ENCODE results near the gene SLC1A1.

DNA sequence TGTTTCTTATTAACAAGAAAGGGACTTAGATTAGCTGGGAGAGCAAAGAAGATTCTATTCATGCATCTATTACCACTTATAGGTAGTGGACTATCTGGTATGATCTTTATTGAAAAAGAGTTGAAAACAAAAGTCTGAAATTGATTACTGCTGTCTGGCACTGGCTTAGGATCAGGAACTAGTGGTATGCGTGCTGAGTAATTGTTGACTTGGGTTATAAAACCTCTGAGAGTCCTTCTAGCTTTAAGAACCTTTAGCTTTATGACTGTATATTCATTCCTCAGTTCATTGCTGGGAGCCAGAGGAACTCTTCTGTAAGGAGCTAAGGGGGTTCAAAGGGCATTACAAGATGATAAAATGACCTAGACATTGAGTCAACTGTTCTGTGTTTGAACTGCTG lies 7.6 kb downstream of the SLC1A1 start:
- TF ChIP-seq, protein P1, sequence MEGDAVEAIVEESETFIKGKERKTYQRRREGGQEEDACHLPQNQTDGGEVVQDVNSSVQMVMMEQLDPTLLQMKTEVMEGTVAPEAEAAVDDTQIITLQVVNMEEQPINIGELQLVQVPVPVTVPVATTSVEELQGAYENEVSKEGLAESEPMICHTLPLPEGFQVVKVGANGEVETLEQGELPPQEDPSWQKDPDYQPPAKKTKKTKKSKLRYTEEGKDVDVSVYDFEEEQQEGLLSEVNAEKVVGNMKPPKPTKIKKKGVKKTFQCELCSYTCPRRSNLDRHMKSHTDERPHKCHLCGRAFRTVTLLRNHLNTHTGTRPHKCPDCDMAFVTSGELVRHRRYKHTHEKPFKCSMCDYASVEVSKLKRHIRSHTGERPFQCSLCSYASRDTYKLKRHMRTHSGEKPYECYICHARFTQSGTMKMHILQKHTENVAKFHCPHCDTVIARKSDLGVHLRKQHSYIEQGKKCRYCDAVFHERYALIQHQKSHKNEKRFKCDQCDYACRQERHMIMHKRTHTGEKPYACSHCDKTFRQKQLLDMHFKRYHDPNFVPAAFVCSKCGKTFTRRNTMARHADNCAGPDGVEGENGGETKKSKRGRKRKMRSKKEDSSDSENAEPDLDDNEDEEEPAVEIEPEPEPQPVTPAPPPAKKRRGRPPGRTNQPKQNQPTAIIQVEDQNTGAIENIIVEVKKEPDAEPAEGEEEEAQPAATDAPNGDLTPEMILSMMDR (conservative IDR thresholded peaks at IDR 0.05; ENCODE audit: low read depth in 2 of 2) = no peak
- TF ChIP-seq POLR2AphosphoS5 (IDR thresholded peaks at IDR 0.05; ENCODE audit: low read depth) = no peak
- TF ChIP-seq EZH2phosphoT487 (IDR thresholded peaks at IDR 0.05; ENCODE audit: unreplicated experiment) = no peak
